Activated CD8-positive, alpha-beta memory T cell treated with anti-CD3 and anti-CD28 coated beads for 48 hours (primary cell): ENCODE data around the gene BTN1A1.
A peak's percentile ranks its signal among the peaks of the same experiment; 100 is the strongest.
"Not testable (repeated sequence)": the region's sequence is repeated elsewhere in the genome, so short reads cannot be mapped to it uniquely, and the experiment has no call there.

ENCODE experiments used
- DNase-seq, 3 experiments: peaks; one replicate each; pipeline ENCODE4 v3.0.0-alpha.2; 2020; ENCODE audit warnings: low read depth in 2 of 3, low spot score in 2 of 3

The BTN1A1 gene

DNA sequence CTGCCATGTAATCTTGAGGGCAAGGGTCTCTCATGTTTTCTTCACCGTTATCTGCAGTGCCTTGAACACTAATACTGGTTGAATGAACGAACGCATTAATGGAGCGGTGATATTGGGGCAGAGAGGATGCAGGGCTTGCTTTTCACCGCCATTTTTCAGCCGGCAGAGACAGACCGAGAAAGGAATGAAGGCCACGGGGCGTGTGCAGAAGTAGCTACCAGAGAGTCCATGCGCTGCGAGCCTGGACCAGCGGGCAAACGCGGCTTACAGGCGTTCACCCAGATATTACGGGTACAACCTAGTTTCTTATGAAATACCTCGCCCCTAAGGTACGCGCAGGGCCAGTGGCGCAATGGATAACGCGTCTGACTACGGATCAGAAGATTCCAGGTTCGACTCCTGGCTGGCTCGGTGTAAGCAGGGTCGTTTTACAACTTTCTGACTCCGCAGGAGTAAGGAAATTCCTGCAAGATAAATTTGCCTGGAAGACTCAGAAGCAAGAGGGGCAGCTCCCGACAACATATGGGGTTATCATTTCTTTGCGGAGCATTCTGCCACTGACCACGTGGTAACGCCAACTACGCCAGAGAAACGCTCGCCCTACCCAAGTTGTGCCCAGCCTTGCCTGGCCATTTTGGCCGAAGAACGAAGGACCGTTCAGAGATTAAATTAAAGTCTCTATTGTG is 37.2 kb downstream of the BTN1A1 start:
- peak; percentile 81 to 95 (median 93) for DNase-seq

DNA sequence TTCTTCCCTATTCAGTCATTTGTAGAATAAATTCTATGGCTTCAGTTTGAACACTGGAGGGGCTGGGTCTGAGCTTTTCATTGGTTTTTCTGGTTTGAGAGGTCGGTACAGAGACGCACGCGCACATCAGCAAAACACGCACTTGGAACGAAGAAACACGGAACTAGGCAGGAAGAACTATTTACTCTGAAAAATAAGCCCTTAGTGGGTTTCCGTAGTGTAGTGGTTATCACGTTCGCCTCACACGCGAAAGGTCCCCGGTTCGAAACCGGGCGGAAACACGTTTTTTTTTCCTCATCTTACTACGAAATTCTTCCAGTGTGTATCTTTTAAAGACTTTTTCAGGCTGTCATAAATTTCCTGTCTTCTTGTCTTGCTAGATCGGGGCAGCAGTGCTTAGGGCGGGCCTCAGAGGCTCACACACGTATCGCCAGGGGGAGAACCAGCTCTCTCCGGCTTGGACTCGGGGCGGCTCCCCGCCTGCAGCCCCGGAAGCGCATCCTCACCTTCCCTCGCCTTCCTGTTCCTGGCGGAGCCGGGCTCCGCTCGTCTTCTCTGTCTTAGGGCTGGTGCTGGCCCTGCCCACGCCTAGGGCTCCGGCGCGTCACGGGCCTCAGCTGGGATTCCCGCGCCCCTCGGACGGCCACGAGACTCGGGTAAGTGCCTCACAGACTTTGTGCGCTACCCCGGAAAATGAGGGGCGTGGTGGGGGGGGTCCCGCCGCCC is 37.9 kb downstream of the BTN1A1 start, which contains the start of gene HMGN4:
HMGN4 (plus strand) TSS at position 521 of the 726 bp plus-strand sequence. CDS start 6,841 bp downstream, outside the sequence.
- DNase-seq: peak; percentile 63 to 72 (median 71)

DNA sequence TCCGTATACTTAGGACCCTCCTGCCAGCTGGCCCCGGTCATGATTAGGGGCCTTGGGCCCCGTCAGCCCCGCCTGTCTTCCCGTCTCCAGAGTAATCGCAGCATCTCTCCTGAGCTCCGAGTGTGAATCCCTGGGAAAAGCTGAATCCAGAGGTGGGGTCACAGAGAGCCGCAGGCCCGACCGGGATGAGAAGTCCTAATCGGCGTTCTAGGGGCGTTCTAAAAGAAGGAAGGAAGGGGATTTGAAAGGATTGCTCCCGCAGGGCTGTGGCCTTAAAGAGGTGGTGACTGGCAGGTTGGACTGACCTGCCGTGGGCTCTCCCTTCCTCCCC is 38.4 kb downstream of the BTN1A1 start:
- DNase-seq: no peak

DNA sequence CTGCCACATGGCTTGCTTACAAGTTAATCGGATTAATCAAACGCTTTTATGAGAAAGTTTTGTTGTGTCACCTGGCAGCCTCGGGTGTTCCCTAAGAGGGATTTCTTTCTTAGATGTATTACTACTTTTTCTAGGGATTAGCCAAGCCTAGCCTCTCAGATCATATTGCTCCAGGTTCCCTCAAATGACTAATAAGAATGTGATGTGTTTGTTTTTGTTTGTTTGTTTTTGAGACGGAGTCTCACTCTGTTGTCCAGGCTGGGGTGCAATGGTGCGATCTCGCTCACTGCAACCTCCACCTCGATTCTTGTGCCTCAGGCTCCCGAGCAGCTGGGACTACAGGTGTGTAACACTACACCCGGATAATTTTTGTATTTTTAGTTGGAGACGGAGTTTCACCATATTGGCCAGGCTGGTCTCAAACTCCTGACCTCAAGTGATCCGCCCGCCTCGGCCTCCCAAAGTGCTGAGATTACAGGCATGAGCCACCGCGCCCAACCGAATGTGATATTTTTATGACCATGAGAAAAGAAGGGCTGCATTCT is 39.0 kb downstream of the BTN1A1 start:
- no peak for DNase-seq

DNA sequence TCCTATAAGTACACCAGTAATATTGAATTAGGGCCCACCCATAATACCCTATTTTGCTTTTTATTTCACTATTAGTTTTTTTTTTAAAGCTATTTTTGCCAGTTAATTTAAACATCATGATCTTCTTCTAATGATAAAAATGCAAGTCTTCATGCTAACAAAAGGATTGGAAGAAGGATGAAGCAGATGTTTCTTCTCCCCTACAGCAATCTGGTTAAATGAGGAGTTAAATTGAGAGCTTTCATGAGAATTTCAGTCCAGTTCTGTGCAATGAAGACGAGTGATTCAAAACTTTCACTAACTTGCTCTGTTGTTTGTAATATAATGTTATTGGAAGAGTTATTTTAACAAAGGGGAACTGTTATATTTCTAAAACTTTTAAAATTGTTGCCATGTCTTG is 41.5 kb downstream of the BTN1A1 start:
- DNase-seq: no peak

DNA sequence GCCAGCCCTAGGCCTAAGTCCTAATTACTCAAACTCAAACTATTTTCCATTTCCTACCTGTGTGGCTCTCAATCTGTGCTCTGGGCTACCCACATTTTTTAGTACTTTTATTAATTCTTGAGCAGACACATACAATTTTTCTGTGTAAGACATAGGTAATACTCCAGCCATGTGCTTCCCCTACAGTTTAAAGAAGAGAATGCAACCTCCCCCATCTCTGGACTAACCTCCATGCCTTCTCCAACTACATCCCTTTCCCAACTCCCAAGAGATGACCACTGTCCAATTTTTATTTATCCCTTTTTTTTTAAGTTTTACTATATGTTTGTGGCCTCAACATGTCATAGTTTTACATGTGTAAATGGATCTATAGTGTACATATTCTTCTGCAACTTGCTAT is 43.9 kb downstream of the BTN1A1 start:
- DNase-seq: no peak

DNA sequence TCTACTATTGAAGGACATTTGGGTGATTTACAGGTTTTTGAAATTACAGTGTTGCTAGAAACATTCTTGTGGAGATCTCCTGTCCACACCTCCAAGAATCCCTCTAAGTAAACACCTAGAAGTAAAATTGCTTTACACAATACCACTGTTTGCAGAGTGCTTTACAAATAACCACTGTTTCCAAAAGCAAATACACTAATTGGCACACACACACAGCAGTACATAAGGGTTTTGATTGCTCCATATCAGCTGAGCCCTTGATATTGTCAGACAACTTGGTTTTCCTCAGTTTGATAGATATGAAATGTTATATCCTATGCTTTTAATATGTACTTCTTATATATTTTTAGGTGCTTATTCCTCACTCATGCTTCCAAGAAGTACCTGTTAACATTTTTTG is 44.4 kb downstream of the BTN1A1 start:
- no peak for DNase-seq

DNA sequence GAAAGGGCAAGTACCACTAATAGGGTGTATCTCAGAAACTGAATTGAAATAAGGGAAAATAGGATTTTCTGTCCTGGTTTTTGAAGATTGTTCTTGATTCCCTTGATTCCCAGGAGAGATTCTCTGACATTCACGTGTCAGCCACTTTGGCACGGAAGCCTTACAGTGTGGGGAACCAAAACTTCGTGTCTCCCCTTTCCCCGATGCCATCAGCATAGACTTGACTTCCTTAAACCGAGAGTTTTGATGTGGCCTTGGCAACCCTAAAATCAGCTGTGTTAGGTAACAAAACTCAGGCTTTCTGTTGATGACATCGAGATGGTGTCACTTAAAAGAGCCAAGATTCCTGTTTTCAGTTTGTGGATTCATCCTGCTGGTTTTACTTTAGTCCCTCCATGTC is 45.5 kb downstream of the BTN1A1 start:
- DNase-seq: no peak

DNA sequence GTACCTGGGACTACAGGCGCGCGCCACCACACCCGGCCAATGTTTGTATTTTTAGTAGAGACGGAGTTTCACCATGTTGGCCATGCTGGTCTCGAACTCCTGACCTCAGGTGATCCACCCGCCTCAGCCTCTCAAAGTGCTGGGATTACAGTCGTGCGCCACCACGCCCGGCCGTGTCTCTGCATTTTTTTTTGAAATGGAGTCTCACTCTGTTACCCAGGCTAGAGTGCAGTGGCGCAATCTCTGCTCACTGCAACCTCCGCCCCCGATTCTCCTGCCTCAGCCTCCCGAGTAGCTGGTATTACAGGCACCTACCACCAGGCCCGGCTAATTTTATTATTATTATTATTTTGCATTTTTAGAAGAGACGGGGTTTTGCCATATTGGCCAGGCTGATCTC is 47.3 kb downstream of the BTN1A1 start:
- DNase-seq: not testable (repeated sequence)

DNA sequence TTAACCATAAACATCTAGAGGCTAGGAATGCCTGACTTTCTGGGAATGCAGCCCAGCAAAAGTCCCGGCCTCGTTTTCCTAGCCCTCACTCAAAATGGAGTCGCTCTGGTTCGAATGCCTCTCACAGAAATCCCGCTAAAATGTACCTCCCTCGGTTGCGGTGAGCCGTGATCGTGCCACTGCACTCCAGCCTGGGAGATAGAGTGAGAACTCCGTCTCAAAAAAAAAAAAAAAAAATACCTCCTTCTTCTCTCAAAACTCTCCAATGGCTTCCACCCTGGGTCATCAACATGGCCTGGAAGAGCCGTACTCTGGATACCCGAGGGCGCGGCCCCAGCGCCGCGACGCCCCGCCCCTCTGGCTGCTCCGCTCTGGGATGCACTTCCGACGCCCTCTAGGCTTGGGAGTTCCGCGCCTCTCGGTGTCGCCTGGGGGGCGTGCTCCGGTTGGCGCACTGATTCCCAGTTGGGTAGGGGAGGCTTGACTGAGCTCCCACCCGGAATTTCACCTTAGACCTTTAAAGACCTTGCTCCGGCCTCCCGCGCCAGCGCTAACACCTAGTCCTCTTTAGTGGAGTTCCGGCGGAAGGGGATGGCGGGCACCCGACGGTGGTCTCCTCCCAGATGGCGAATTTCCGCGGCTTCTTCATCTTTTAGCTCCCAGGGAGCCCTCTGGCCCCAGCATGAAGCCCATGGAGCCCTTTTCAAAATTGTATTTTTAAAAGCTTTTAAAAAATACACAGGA is 50.3 kb downstream of the BTN1A1 start:
- peak in 2 of 3 experiments; percentile 45 for DNase-seq

DNA sequence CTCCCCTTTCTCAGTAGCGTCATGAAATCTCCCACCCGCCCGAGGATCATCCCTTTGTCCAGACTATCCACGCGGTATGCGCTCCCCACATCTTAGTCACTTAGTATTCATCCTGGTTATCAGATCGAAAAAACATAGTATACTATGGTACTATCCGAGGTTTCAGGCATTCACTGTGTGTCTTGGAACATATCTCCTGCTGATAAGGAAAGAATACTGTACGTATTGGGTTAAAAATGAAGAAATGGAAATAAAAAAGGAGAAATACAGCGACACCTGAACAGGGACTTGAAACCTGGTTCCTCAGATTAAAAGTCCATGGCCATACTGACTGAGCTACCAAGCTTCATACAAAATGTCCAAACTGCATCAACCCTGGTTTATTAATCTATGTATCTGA is 52.1 kb downstream of the BTN1A1 start:
- DNase-seq: no peak

DNA sequence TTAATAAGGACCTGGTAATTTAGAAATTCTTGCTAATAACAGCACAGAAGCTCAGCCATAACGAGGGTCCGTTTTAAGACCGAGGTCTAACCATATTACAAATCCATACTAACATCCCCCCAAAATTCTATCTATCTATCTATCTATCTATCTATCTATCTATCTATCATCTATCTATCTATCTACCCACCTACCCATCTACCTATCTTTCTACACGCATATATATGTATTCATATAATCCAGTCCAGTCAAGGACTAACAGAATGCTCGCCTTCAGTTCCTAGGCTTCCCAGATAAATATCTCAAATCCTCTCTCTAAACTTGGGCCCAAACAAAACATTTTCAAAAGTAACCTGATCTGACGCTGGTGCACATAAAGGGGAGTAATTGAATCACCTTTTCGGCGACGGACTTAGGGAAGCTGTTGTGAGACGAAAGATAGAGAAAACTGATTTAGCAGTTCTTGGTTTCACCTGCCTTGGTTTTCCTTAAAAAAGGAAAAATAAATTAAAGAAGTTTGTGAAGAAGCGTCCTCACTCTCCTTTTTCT is 52.6 kb downstream of the BTN1A1 start:
- no peak for DNase-seq

DNA sequence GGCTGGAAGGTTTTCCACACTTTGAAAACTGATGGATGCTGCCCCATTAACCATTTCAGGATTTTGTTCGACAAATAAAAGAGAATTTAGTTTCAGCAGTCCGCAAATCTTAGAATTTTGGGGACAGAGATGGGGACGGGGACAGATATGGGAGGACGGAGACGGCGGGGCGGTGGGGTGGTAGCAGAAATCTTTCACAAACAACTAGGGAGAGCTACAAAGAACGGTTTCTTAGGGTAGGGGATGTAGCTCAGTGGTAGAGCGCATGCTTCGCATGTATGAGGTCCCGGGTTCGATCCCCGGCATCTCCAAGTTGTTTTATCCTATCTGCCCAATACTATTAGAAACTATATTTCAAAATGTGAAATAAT is 53.1 kb downstream of the BTN1A1 start:
- DNase-seq: peak; percentile 49 to 89 (median 85)

DNA sequence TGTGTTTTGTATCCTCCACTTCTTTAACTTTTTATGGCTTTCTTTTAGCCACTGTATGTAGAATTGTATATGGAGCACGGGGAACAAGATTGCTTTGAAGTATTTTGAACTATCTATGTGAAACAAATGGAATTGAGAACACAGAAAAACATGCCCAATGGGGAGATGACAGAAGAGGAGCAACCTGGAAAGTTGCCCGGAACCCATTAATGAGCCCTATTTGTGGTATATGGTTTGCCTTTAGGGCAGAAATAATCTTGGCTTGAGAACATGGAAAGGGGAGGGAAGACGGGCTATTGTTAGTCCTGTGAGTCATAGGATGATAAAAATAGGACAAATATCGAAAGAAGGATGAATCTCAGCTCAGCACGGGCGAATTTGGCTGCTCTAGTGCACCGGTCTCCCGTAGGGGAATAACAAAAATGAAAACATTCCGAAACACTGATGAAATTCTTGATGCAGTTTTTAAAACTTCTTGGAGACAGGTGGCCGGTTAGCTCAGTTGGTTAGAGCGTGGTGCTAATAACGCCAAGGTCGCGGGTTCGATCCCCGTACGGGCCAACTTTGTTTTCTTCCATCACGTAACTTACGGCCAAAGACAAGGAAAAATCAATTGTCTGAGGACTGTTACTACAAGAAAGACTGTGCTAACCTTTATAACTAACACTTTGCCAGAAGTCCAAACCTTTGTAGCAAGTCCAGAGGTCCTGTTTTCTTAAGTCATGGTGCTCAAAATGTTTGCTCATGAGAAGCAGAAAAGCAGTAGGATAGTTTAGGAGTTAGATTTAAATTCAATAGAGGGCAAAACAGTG is 53.7 kb downstream of the BTN1A1 start:
- peak; percentile 63 to 86 (median 77) for DNase-seq

DNA sequence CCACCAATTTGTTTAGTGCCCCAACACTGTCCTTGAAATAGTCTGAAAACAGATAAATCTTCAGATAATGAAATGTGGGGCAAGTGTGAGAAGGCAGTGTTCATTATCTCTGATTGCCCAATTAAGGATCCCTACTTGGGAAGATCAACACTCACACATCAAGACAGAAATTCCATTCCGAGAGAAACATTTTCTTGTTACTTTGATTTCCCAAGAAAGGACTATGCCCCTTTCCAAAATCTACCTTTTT is 54.3 kb downstream of the BTN1A1 start:
- no peak for DNase-seq

DNA sequence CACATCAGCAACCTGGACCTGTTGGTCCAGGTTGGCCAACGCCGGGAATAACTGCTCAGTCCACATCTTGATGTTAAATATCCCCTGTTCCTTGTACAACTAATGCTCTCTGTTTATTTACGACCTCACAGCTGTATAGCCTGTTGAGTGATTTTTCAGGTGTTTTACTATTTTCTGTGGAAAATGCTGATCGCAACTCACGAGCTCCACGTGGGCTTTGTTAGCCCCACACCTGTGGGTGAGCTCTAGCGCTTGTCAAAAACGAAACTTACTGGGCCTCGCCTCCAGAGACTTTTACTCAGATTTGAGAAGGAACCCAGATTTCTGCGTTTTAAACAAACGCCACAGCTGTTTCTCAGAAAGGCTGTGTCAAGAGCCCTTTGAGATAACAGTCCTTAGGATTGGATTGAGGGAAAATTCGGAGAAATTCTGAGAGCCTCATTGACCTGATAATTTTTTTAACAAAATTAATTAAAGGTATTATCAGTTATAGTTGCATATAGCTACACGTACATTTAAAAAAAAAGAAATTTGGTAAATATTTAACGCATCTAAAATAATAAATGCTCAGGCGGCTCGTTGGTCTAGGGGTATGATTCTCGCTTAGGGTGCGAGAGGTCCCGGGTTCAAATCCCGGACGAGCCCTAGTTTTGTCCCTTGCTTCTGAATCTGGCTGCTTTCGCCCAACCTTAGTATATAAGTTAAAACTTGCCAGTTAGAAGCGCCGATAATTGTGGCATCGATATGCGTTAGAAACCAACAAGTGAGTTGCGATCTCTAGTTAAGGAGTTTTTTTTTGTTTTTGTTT is 54.8 kb downstream of the BTN1A1 start:
- peak in 2 of 3 experiments; percentile 43 to 51 for DNase-seq

DNA sequence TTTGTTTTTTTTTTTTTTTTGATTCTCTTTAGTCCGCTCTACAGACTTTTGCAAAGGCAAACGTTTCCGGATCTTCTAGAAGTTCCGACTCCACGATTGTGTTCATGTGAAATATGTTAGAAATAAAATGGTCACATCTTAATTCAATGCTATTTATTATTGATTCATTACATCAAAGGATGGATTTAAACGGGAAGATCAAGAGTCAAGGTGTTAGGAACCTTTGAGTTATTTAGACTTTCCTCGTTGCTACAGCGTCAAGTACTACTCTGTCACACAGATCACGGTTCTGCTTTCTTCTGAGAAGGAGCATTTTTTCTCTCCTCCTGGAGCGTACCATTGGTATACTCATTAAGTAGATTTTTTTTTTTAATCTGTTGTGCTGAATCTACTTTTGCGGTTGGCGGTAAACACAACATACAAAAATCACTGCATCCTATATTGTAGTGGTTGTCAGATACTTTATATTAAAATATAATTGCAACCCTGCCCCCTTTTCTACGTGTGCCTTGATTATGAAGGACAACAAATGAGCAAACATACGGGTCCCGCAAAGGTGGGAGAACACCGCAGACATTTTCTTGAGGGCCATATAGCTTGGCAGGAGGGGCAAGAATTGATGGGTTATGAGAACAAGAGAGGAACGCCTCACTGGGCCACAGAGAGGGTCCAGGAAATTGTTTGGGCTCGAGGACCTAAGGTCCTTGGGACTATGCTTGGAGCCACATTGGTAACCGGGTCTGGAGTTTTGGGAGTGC is 55.6 kb downstream of the BTN1A1 start:
- DNase-seq: no peak

DNA sequence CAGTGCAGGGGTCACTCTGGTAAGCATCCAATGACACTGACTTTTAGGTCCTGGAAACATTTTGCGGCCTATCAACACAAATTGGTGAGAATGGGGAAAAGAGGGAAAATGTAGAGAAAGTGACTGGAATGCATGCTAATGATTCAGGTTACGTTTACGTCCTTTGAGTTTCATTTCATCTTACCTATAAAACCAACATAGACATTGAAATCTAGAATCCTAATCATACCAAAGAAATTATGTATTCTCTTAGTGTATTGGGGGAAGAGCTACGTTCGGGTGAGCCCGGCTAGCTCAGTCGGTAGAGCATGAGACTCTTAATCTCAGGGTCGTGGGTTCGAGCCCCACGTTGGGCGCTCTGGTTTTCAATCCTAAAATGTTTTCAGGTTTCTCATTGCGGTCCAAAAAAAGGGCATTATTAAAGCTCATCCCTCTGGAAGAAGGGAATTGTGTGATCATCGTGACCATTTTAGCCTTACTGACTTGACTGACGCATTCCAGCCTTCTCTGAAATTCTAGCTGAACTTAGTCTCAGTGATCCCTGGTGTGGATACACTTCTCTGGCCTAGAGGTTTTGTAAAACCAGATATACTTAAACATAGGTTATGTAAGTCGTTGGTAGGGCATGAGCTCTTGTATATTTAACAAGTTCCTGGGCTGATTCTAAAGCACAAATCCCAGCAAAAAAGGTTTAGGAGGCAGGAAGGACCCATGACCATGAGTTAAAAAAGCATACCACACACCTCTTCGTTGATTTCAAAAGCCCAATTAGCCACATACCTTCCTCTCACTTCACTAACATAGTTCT is 56.4 kb downstream of the BTN1A1 start:
- DNase-seq: peak in 1 of 3 experiments; percentile 50
